Neural cell (in vitro differentiated cells): ENCODE data around the gene NUF2.

ENCODE experiments used
- EZH2 ChIP-seq: fragments of 200-600, 300-800 bp; shearing (Covaris generic), sonication (generic); IDR thresholded peaks from 2 replicates; pipeline ENCODE4 v1.6.1; 2014; ENCODE audit warnings: antibody characterized with exemption, low read length, borderline replicate concordance, mild to moderate bottlenecking; ENCODE audit not compliant: insufficient read depth, poor library complexity, severe bottlenecking
- TAF1 ChIP-seq: IDR thresholded peaks from 2 replicates; pipeline ENCODE4 v1.6.1; 2012; ENCODE audit warnings: low read depth
- TF ChIP-seq, protein P1 (sequence below): fragments of 450-650 bp; IDR thresholded peaks from 2 replicates; pipeline ENCODE4 v1.5.1; 2014; ENCODE audit warnings: antibody characterized with exemption, mild to moderate bottlenecking, moderate library complexity; ENCODE audit not compliant: poor library complexity, severe bottlenecking

DNA sequence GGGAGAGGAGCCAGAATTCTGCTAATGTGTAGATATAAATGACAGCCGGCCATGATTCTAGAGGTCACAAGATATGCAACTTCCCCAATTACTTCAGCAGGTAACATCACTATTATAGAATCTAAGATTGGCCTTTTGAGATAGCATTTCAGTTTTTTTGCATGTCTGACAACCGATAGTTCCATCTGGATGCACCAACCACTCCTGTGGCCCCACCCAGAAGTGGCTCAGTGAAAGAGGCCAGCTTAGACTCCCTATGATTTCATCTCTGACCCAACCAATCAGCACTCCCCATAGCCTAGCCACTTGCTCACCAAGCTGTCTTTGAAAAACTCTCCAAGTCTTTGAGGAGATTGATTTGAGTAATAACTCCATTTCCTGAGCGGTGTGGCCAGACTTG, 30.3 kb upstream of the NUF2 start:
- no peak for TF ChIP-seq EZH2
- TF ChIP-seq, protein P1, sequence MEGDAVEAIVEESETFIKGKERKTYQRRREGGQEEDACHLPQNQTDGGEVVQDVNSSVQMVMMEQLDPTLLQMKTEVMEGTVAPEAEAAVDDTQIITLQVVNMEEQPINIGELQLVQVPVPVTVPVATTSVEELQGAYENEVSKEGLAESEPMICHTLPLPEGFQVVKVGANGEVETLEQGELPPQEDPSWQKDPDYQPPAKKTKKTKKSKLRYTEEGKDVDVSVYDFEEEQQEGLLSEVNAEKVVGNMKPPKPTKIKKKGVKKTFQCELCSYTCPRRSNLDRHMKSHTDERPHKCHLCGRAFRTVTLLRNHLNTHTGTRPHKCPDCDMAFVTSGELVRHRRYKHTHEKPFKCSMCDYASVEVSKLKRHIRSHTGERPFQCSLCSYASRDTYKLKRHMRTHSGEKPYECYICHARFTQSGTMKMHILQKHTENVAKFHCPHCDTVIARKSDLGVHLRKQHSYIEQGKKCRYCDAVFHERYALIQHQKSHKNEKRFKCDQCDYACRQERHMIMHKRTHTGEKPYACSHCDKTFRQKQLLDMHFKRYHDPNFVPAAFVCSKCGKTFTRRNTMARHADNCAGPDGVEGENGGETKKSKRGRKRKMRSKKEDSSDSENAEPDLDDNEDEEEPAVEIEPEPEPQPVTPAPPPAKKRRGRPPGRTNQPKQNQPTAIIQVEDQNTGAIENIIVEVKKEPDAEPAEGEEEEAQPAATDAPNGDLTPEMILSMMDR, result no peak
- TF ChIP-seq TAF1, result no peak
